Cardiac ventricle fibroblast (primary cell): ENCODE data around the gene PIGH. TPM values are rescaled to one million over a fixed set of nuclear protein-coding genes. Genes with fewer than 3 reads are reported as not detected.

Source experiments
- total RNA-seq: library from RNA; depleted of rRNA; stranded (reverse); fragments of >200 nt; gene quantifications from 2 replicates; pipeline ENCODE4 v1.2.3, GENCODE V29; 2015

PIGH gene
- 12.1 and 20.3 TPM in 2 replicates for total RNA-seq

DNA sequence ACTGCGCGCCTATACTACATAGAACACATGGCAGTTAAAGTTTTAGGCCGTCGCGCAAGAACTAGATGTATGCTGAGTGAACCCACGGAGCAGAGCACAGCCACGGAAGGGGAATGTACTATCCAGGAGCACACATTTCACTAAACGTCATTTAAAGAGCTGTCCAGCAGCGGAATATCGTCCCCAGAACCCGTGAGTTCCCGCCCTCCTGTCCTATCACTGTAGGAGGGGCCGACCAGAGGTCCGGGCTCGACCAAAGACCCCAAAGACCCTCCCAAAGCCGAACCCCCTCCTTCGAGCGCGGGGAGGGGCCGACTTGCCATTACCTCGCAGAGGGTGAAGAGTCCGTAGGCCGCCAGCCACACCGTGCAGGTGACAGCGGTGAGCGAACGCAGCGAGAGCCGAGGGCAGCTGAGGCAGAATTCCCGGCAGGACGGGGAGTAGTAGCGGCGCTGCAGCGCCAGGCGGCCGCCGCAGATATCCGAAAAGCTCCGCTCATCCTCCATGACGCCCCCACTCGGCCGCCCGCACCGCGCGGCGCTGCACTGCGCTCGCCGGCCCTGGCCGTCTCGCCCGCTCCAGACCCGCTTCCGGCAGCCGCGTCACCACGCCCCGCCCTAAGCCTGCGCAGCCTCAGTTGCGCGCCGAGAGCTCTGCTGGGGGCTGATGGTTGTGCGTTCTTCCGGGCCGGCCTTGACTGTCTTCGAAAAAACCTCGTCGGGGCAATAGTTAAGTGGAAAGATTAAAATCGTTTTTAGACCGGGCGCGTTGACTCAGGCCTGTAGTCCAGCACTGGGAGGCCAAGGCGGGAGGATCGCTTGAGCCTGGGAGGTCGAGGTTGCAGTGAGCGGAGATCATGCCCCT is at the start of gene PIGH:
PIGH (minus strand) TSS at position 571 of the 864 bp plus-strand sequence; CDS start at position 506, 65 bp downstream.

DNA sequence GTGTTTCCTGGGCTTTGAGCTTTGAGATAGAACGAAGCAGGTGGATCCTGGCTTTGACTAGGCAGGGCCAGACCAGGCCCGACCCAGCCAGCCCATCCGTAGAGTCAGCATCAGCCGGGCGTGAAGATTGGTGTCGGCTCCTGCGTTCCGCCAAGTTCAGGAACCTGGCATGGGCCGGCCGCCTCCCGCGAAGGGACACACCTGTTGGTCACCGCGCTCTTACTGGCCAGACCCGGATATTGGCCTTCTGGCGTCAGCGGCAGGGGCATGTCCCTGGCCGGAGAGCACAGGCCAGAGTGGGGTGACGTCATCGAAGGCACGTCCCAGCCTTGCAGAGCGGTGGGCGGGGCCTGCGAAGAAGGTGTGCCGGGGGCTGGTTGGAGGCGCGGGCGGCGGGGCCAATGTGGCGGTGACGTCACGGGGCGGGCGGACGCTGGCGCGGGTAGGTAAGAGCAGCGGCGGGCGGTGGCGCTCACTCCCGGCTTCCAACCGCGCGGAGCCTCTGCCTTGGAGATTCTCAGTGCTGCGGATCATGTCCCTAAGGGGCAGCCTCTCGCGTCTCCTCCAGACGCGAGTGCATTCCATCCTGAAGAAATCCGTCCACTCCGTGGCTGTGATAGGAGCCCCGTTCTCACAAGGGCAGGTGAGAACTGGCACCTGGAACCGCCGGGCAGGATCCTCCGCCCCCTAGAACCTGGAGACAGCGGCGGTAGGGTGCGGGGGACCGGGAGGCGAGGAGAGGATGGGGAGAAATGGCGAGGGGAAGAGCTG is 19.6 kb upstream of the PIGH start, which contains the start of gene ARG2:
ARG2 (plus strand) TSS at position 475 of the 771 bp plus-strand sequence; CDS start at position 533, 58 bp downstream.

Other genes starting within 250 kb of the PIGH start
- 29.1 and 34.3 TPM in 2 replicates for gene ATP6V1D, start 240.5 kb downstream of the PIGH start, total RNA-seq
- gene EIF2S1, start 239.9 kb downstream of the PIGH start, total RNA-seq = 60.4 and 75.2 TPM in 2 replicates
- gene PLEK2, start 188.1 kb downstream of the PIGH start, total RNA-seq = 0.94 TPM in 1 of 2 replicates, not detected in the other
- gene TMEM229B, start 111.5 kb downstream of the PIGH start, total RNA-seq = 0.69 and 1.9 TPM in 2 replicates
- 0.12 and 0.78 TPM in 2 replicates for gene PLEKHH1, start 67.0 kb downstream of the PIGH start, total RNA-seq
- gene ARG2, start 19.7 kb upstream of the PIGH start, total RNA-seq = 2.0 and 5.9 TPM in 2 replicates
- gene VTI1B, start 74.4 kb upstream of the PIGH start, total RNA-seq = 41.9 and 49.1 TPM in 2 replicates
- 43.4 and 45.5 TPM in 2 replicates for gene RDH11, start 95.5 kb upstream of the PIGH start, total RNA-seq
- not detected in 2 replicates for gene RDH12, start 101.6 kb upstream of the PIGH start, total RNA-seq
- gene ZFYVE26, start 216.3 kb upstream of the PIGH start, total RNA-seq = 10.7 and 16.2 TPM in 2 replicates
- 4.0 and 5.8 TPM in 2 replicates for gene RAD51B, start 219.5 kb upstream of the PIGH start, total RNA-seq